ENCODE measurements around the gene KCNIP4.

GRCh38 chr4:21593671-21594001, 354.9 kb downstream of the KCNIP4 start:
- no peak for TF ChIP-seq CTCF (IDR thresholded peaks at IDR 0.05; ENCODE audit: poor library complexity)
- no peak for TF ChIP-seq EZH2 (IDR thresholded peaks at IDR 0.05; ENCODE audit: borderline replicate concordance)
- TF ChIP-seq EZH2phosphoT487 (IDR thresholded peaks at IDR 0.05; ENCODE audit: low read depth, severe bottlenecking, unreplicated experiment), result no peak

All from hepatocyte (in vitro differentiated cells).